ENCODE data around the gene PTPRM.

The PTPRM gene

GRCh38 chr18:7723558-7723957 is 156.4 kb downstream of the PTPRM start:
- H3K79me2 ChIP-seq (ENCODE audit: insufficient read depth, low read length): no peaks in the 10 kb centered on the region
- ATAC-seq (ENCODE audit: insufficient read depth, low read depth) (no peak), DNase-seq (no peak)
- no peaks in the 10 kb centered on the region for H3K36me3 ChIP-seq (ENCODE audit: insufficient read depth, low read length)
- no peak overlapping the region for H3K4me2 ChIP-seq (ENCODE audit: insufficient read depth, low read length)
- no peak overlapping the region for H3K4me3 ChIP-seq (ENCODE audit: low read depth in 1 of 2, low read length in 2 of 2)
- no peaks in the 10 kb centered on the region for H4K20me1 ChIP-seq (ENCODE audit: insufficient read depth, low read length)
- H3K27ac ChIP-seq (ENCODE audit: low read length): no peak overlapping the region
- TF ChIP-seq EZH2 (IDR thresholded peaks at IDR 0.05; ENCODE audit: borderline replicate concordance, low read depth, low read length, severe bottlenecking) (no peak), CTCF (IDR thresholded peaks at IDR 0.05; ENCODE audit: borderline replicate concordance, extremely low read depth, low read length, poor library complexity, severe bottlenecking) (no peak)
- H3K9ac ChIP-seq (ENCODE audit: low read depth, low read length): no peak overlapping the region
- H3K9me3 ChIP-seq (ENCODE audit: insufficient read depth, low read length, severe bottlenecking): no peaks in the 10 kb centered on the region
- no peaks in the 10 kb centered on the region for H3K27me3 ChIP-seq (ENCODE audit: insufficient read depth, low read length, poor library complexity)
- no peaks in the 10 kb centered on the region for H3K4me1 ChIP-seq (ENCODE audit: insufficient read depth, low read length)
- H2AFZ ChIP-seq (ENCODE audit: low read depth, low read length): no peak overlapping the region

GRCh38 chr18:7725473-7725872 is 158.4 kb downstream of the PTPRM start:
- no peaks in the 10 kb centered on the region for H3K9me3 ChIP-seq (ENCODE audit: insufficient read depth, low read length, severe bottlenecking)
- TF ChIP-seq CTCF (IDR thresholded peaks at IDR 0.05; ENCODE audit: borderline replicate concordance, extremely low read depth, low read length, poor library complexity, severe bottlenecking): no peak
- H2AFZ ChIP-seq (ENCODE audit: low read depth, low read length): no peak overlapping the region
- no peaks in the 10 kb centered on the region for H3K79me2 ChIP-seq (ENCODE audit: insufficient read depth, low read length)
- H3K4me1 ChIP-seq (ENCODE audit: insufficient read depth, low read length): no peaks in the 10 kb centered on the region
- no peak overlapping the region for H3K27ac ChIP-seq (ENCODE audit: low read length)
- DNase-seq (no peak), ATAC-seq (ENCODE audit: insufficient read depth, low read depth) (no peak)
- no peaks in the 10 kb centered on the region for H4K20me1 ChIP-seq (ENCODE audit: insufficient read depth, low read length)
- H3K36me3 ChIP-seq (ENCODE audit: insufficient read depth, low read length): no peaks in the 10 kb centered on the region
- H3K4me2 ChIP-seq (ENCODE audit: insufficient read depth, low read length): no peak overlapping the region
- no peak overlapping the region for H3K4me3 ChIP-seq (ENCODE audit: low read depth in 1 of 2, low read length in 2 of 2)
- no peak overlapping the region for H3K9ac ChIP-seq (ENCODE audit: low read depth, low read length)
- no peaks in the 10 kb centered on the region for H3K27me3 ChIP-seq (ENCODE audit: insufficient read depth, low read length, poor library complexity)

- Histone ChIP-seq H3K9ac (ENCODE audit: low read depth, low read length) (no peak overlapping the region), H3K4me1 (ENCODE audit: insufficient read depth, low read length) (no peaks in the 10 kb centered on the region), H4K20me1 (ENCODE audit: insufficient read depth, low read length) (no peaks in the 10 kb centered on the region), H3K9me3 (ENCODE audit: insufficient read depth, low read length, severe bottlenecking) (no peaks in the 10 kb centered on the region), H2AFZ (ENCODE audit: low read depth, low read length) (no peak overlapping the region), H3K4me2 (ENCODE audit: insufficient read depth, low read length) (no peak overlapping the region), H3K79me2 (ENCODE audit: insufficient read depth, low read length) (no peaks in the 10 kb centered on the region), H3K27ac (ENCODE audit: low read length) (no peak overlapping the region), H3K27me3 (ENCODE audit: insufficient read depth, low read length, poor library complexity) (no peaks in the 10 kb centered on the region), H3K36me3 (ENCODE audit: insufficient read depth, low read length) (no peaks in the 10 kb centered on the region), H3K4me3 (ENCODE audit: low read depth in 1 of 2, low read length in 2 of 2) (no peak overlapping the region)
- TF ChIP-seq CTCF (IDR thresholded peaks at IDR 0.05; ENCODE audit: borderline replicate concordance, extremely low read depth, low read length, poor library complexity, severe bottlenecking) (no peak), EZH2 (IDR thresholded peaks at IDR 0.05; ENCODE audit: borderline replicate concordance, low read depth, low read length, severe bottlenecking) (no peak)
- no peak for DNase-seq
- ATAC-seq (ENCODE audit: insufficient read depth, low read depth): no peak
Observed at GRCh38 chr18:7725897-7726296, 158.8 kb downstream of the PTPRM start.

- Histone ChIP-seq H3K27me3 (ENCODE audit: insufficient read depth, low read length, poor library complexity) (no peaks in the 10 kb centered on the region), H3K36me3 (ENCODE audit: insufficient read depth, low read length) (no peaks in the 10 kb centered on the region), H3K79me2 (ENCODE audit: insufficient read depth, low read length) (no peaks in the 10 kb centered on the region), H3K9ac (ENCODE audit: low read depth, low read length) (no peak overlapping the region), H2AFZ (ENCODE audit: low read depth, low read length) (no peak overlapping the region), H3K4me1 (ENCODE audit: insufficient read depth, low read length) (no peaks in the 10 kb centered on the region), H3K4me2 (ENCODE audit: insufficient read depth, low read length) (no peak overlapping the region), H4K20me1 (ENCODE audit: insufficient read depth, low read length) (no peaks in the 10 kb centered on the region), H3K4me3 (ENCODE audit: low read depth in 1 of 2, low read length in 2 of 2) (no peak overlapping the region), H3K27ac (ENCODE audit: low read length) (no peak overlapping the region), H3K9me3 (ENCODE audit: insufficient read depth, low read length, severe bottlenecking) (no peaks in the 10 kb centered on the region)
- ATAC-seq (ENCODE audit: insufficient read depth, low read depth) (no peak), DNase-seq (no peak)
- no peak for TF ChIP-seq EZH2 (IDR thresholded peaks at IDR 0.05; ENCODE audit: borderline replicate concordance, low read depth, low read length, severe bottlenecking)
- TF ChIP-seq CTCF (IDR thresholded peaks at IDR 0.05; ENCODE audit: borderline replicate concordance, extremely low read depth, low read length, poor library complexity, severe bottlenecking): no peak
Observed at GRCh38 chr18:7726522-7726921, 159.4 kb downstream of the PTPRM start.

All from DND-41 (cell line).